ENCODE measurements around the gene PLBD1. TPM values are rescaled to one million over a fixed set of nuclear protein-coding genes. Genes with fewer than 3 reads are reported as not detected.
A peak's percentile ranks its signal among the peaks of the same experiment; 100 is the strongest.

The PLBD1 gene
- total RNA-seq, 8 experiments from 2014 or later, result 0.38 to 18.5 (median 0.86) TPM

DNA sequence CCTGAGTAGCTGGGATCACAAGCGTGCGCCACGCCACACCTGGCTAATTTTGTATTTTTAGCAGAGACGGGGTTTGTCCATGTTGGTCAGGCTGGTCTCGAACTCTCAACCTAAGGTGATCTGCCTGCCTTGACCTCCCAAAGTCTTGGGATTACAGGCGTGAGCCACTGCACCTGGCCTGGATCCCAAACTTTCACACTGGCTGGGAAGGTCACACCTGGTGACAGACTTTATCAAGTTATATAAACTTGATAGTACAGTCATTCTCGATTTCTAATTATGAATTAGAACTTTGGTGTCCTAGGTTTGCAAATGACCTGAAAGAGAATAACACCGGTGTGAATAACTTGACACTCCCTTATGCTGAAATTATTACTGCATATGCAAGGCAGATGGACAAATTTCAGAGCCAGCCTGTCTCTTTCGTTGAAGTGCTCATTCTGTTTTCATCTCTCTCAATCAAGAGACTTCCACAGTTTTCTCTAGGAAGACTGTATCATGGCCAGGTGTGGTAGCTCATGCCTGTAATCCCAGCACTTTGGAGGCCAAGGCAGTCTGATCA, 5.9 kb downstream of the PLBD1 start:
- WGBS, 10 experiments, result 20 to 100% (median 88%) methylated on average over 1 to 8 of the region's 9 CpGs
- peak in 3 of 8 experiments; percentile 37 to 68 (median 52) for ATAC-seq (replicated peaks in 6 of 8)
- Histone ChIP-seq H3K4me3 (no peak overlapping the region), H3K27ac (no peak overlapping the region), H3K4me1 (replicated peaks in 1 of 2) (no peaks in the 10 kb centered on the region)
- in situ Hi-C loops (cut with MboI; ENCODE audit: low pct_unique_long_range_greater_than_20kb in 2 of 9, low sequenced_read_pairs in 9 of 9, unreplicated experiment in 9 of 9), result no loop called here

DNA sequence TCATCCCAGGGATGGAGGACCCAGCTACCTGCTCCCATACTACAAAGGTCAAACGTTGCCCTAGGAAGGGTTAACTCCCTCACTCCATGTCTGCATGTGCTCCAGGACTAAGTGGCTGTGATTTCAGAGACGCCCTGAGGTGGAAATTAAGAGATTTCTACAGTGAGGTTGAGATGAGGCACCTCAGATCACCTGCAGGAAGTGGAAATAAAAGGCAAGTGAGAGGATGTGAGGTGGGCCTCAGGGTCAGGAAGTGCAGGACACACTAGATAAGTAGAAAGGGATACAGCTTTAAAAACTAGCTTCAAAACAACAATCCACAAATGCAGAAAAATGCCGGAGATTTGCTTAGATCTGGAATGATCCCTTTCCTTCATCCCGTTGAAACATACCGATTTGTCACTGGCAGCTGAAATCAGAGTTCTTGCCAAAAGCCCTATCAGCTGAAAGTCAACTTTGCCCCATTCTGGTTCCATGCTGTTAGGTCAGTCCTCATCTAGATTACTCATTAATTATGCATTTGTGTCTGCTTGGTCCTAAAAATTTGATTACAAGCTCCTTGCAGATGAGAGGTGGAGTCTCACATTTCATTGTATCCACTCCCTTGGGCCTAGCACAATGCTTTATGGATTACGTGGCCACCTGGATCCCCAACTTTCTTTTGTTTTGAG, 6.6 kb downstream of the PLBD1 start:
- in situ Hi-C loops (cut with MboI; ENCODE audit: low pct_unique_long_range_greater_than_20kb in 2 of 9, low sequenced_read_pairs in 9 of 9, unreplicated experiment in 9 of 9), result no loop called here
- Histone ChIP-seq H3K4me1 (replicated peaks in 1 of 2) (no peaks in the 10 kb centered on the region), H3K4me3 (no peak overlapping the region), H3K27ac (no peak overlapping the region)
- no peak for ATAC-seq (replicated peaks in 6 of 8)
- 20 to 100% (median 93%) methylated on average over 1 to 6 of the region's 6 CpGs; no CpG with 5 or more reads in 1 of the 10 experiments for WGBS, 10 experiments

DNA sequence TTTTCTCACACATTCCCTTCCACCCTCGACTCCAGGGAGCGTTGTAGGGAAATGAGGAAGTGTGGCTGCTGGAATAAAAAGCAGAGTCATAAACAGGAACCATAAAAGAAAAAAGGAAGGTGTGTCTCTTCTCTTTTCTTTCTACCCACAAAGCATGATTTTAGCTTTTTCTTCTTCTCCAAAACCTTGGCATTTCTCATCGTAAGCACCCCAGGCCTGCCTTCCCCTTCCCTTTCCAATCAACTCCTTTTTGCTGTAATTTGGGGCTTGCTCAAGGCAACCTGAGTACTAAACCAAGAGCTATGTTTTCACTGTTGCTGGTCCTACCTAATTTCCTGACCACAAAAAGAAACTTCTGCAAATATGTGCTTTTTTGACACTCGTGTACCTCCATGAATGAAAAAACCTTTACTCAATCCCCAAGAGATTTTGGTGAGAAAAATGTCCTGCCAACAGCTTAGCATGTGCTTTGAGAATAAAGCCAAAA, 9.2 kb downstream of the PLBD1 start:
- in situ Hi-C loops (cut with MboI; ENCODE audit: low pct_unique_long_range_greater_than_20kb in 2 of 9, low sequenced_read_pairs in 9 of 9, unreplicated experiment in 9 of 9), result no loop called here
- ATAC-seq (replicated peaks in 6 of 8), result no peak
- 14 to 85% (median 75%) methylated on average over 3 to 4 of the region's 4 CpGs; no CpG with 5 or more reads in 1 of the 10 experiments for WGBS, 10 experiments

DNA sequence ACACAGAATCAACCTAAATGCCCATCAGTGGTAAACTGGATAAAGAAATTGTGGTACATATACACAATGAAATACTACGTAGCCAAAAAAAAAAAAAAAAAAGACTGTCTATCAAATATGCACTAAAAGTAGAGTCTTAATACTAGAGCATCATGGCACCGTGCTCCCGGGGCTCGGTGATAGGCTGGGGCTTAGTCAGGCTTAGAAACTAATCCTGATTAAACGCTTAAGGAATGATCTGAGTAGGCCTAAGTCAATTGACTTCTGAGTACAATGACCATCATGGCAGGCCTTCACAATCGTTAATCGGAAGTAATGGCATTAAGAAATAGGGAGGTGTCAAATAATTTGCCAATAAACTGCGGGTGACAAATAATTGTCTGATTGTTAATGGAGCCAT, 9.7 kb downstream of the PLBD1 start:
- H3K4me3 ChIP-seq, result no peak overlapping the region
- H3K27ac ChIP-seq, result no peak overlapping the region
- 43 to 100% (median 94%) methylated on average over 1 to 8 of the region's 8 CpGs for WGBS, 10 experiments
- no peaks in the 10 kb centered on the region for H3K4me1 ChIP-seq (replicated peaks in 1 of 2)
- in situ Hi-C loops (cut with MboI; ENCODE audit: low pct_unique_long_range_greater_than_20kb in 2 of 9, low sequenced_read_pairs in 9 of 9, unreplicated experiment in 9 of 9), result no loop called here
- ATAC-seq (replicated peaks in 6 of 8), result no peak

More for the DNA sequence above, 9.2 kb downstream of the PLBD1 start:
- H3K4me1 ChIP-seq (replicated peaks in 1 of 2), result no peaks in the 10 kb centered on the region
- no peak overlapping the region for H3K27ac ChIP-seq
- no peak overlapping the region for H3K4me3 ChIP-seq

DNA sequence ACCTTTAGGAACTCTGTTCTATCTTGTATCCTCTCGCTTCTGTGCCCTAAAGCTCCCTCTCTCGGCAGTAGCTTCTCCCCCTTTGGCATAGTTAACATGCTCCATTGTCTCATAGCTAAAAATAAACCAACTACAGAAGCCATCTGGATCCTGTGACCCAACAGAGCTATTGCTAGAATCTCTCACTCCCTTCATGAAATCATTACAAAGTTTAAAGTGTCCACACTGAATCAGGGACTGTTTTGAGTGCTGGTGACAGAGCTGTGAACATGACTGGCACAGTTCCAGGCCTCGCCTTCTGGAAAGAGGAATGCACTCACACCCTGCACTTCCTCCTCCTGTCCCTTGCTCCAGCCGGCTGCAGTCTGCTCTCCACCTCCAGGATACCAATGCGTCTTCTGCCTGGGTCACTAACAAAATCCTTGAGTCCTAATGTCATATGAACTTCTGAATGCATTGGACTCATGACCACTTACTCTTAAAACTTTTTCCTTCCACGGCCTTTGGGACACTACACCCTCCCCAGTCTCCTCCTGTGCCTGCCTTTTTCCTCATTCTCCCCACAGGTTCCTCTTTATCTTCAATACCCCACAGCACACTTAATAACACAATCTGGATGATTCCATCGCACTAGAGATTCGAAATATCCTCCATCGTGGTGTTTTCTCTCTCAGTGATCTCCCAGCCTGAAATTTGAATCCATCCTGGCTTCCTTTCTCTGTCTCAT, 13.2 kb downstream of the PLBD1 start:
- WGBS, 10 experiments, result 0 to 94% (median 73%) methylated on average over 1 to 9 of the region's 9 CpGs; no CpG with 5 or more reads in 1 of the 10 experiments
- ATAC-seq (replicated peaks in 6 of 8), result peak; percentile 77 to 98 (median 83)
- Histone ChIP-seq H3K4me1 (replicated peaks in 1 of 2) (no peaks in the 10 kb centered on the region), H3K27ac (no peak overlapping the region), H3K4me3 (no peak overlapping the region)
- in situ Hi-C loops (cut with MboI; ENCODE audit: low pct_unique_long_range_greater_than_20kb in 2 of 9, low sequenced_read_pairs in 9 of 9, unreplicated experiment in 9 of 9), result no loop called here

DNA sequence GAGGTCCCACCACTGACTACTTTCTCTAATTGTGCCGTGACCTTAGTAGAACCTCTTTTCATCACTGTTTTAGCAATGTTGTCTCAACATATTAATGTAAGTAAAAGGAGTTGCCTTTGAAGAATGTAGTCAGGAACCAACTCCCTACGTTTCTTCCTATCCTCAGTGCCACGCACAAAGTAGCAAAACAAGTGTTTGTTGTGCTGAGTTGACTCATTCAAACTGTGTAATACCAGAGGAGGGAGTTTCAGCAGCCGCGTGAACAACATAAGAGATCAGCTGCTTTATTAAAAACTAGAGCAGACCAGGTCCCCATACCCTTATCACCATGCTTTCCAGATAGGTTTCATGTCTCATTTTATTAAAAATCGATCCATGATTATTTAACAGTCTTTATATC, 19.1 kb downstream of the PLBD1 start:
- in situ Hi-C loops (cut with MboI; ENCODE audit: low pct_unique_long_range_greater_than_20kb in 2 of 9, low sequenced_read_pairs in 9 of 9, unreplicated experiment in 9 of 9), result no loop called here
- Histone ChIP-seq H3K27ac (no peak overlapping the region), H3K4me1 (replicated peaks in 1 of 2) (no peaks in the 10 kb centered on the region), H3K4me3 (no peak overlapping the region)
- 9 to 100% (median 76%) methylated on average over 2 to 6 of the region's 6 CpGs; no CpG with 5 or more reads in 1 of the 10 experiments for WGBS, 10 experiments
- ATAC-seq (replicated peaks in 6 of 8), result peak in 1 of 8 experiments; percentile 37

DNA sequence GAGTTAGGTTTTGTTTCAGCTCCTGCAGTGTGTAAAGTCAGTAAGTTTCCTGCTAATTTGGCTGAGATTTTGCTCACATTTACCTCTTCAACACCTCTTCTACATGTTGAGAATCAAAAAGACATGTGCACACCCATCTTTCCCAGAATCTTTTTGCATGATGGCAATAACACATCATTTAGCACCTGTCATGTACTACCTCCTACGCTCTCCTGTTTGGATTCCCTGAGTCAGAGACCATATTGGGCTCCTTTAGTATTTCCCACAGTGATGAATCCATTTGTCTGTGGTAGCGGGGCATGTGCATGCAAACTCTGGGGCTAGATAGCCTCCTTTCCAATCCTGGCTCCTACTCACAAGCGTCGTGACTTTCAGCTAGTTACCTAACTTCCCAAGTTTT, 20.1 kb downstream of the PLBD1 start:
- H3K4me1 ChIP-seq (replicated peaks in 1 of 2), result no peaks in the 10 kb centered on the region
- H3K27ac ChIP-seq, result no peak overlapping the region
- 60 to 100% (median 83%) methylated on average over 1 to 3 of the region's 4 CpGs; no CpG with 5 or more reads in 4 of the 10 experiments for WGBS, 10 experiments
- no peak overlapping the region for H3K4me3 ChIP-seq
- ATAC-seq (replicated peaks in 6 of 8), result no peak
- in situ Hi-C loops (cut with MboI; ENCODE audit: low pct_unique_long_range_greater_than_20kb in 2 of 9, low sequenced_read_pairs in 9 of 9, unreplicated experiment in 9 of 9), result no loop called here

DNA sequence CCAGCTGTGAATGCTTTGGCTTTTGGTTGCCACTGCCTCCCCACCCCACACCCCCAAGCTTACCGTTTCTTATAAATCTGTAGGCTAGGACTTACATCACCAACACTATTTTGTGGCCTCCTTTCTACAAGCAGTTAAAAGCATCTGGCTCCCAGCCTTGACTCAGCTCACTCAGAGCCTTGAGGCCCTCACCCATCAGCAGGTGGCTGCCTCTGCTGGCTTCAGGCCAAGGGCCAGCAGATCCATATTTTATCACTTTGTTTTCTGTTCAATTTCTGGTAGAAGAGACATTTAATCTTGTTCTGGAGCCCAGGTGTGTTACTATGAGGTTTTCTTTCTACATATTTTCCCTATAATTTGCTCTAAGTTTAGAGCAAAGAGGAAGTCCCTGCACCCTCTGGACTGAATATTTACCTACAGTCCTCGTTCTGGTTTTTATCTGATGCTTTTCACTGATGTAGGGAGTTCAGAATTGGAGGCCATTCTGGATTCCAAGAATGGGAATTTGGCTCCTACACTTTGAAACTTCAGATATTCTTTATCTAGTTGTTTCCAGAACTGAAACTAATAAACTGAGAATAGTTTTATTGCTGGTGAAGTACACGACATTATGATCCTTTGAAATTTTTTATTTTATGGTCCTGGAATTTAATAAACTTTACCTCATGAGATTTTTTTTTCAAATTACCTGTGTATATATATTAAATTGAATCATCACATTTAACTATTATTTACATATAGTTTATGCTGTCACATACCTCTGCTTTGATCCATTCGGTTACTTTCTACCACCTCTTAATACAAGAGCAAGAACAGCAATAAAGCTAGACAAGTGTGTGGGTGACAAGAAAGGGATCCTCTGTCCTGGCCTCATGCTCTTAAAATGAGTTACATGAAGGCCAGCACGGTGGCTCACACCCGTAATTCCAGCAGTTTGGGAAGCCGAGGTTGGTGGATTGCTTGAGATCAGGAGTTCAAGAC, 22.2 kb downstream of the PLBD1 start:
- Histone ChIP-seq H3K4me3 (no peak overlapping the region), H3K4me1 (replicated peaks in 1 of 2) (no peaks in the 10 kb centered on the region), H3K27ac (no peak overlapping the region)
- in situ Hi-C loops (cut with MboI; ENCODE audit: low pct_unique_long_range_greater_than_20kb in 2 of 9, low sequenced_read_pairs in 9 of 9, unreplicated experiment in 9 of 9), result no loop called here
- 3 to 97% (median 80%) methylated on average over 3 to 7 of the region's 7 CpGs; no CpG with 5 or more reads in 1 of the 10 experiments for WGBS, 10 experiments
- ATAC-seq (replicated peaks in 6 of 8), result peak in 2 of 8 experiments; percentile 20 to 48

DNA sequence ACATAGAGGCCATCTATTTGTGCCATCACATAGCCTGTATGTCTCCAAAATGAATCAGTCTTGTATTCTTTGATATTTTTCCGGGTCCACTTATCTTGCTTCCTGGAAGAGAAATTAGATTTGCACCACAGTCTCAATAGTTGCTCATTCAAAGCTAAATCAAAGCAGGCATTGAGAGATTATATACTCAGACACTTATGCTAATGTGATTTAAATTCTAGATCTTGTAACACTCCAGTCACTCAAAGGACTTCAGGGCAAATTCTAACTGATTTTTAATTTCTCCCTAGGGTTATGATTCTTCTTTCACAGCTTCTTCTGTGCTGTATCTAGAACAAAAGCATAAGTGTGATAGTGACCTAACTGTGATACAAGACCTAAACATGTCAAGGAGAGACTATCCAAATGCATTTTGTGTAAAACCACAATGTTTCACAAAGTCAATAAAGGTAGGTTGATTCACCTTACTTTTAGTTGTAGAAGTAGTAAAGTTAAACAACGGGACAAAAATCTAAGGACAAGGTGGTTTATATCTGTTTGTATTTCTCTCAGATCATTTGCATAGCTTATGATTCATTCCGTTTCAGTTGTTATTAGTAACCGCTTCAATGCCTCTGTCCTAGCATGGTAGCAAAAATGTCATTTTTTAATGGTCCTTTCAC, 26.8 kb downstream of the PLBD1 start:
- no peak overlapping the region for H3K4me3 ChIP-seq
- H3K4me1 ChIP-seq (replicated peaks in 1 of 2), result no peaks in the 10 kb centered on the region
- ATAC-seq (replicated peaks in 6 of 8), result peak in 2 of 8 experiments; percentile 11 to 26
- WGBS, 10 experiments, result 31 to 92% (median 79%) methylated on average over 2 to 4 of the region's 4 CpGs; no CpG with 5 or more reads in 1 of the 10 experiments
- H3K27ac ChIP-seq, result no peak overlapping the region
- in situ Hi-C loops (cut with MboI; ENCODE audit: low pct_unique_long_range_greater_than_20kb in 2 of 9, low sequenced_read_pairs in 9 of 9, unreplicated experiment in 9 of 9), result no loop called here

DNA sequence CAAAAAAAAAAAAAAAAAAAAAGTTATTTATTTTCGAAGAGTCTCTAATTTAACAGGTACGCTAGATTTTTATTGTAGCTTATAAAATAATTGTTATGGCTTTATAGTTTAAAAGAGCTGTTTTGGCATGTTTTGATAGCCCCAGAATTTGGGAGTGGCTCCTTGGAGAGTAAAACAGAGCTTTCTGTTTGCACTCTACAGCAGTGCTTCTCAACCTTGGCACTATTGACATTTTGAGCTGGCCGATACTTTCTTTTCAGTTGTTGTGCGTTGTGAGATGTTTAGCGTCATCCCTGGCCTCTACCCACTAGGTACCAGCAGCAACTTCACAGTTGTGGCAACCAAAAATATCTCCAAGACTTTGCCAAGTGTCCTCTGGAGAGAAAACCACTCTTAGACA, 30.6 kb downstream of the PLBD1 start:
- H3K27ac ChIP-seq, result no peak overlapping the region
- WGBS, 10 experiments, result 17 to 100% (median 89%) methylated on average over 1 to 5 of the region's 5 CpGs; no CpG with 5 or more reads in 1 of the 10 experiments
- H3K4me3 ChIP-seq, result no peak overlapping the region
- no peak for ATAC-seq (replicated peaks in 6 of 8)
- in situ Hi-C loops (cut with MboI; ENCODE audit: low pct_unique_long_range_greater_than_20kb in 2 of 9, low sequenced_read_pairs in 9 of 9, unreplicated experiment in 9 of 9), result no loop called here
- no peaks in the 10 kb centered on the region for H3K4me1 ChIP-seq (replicated peaks in 1 of 2)

DNA sequence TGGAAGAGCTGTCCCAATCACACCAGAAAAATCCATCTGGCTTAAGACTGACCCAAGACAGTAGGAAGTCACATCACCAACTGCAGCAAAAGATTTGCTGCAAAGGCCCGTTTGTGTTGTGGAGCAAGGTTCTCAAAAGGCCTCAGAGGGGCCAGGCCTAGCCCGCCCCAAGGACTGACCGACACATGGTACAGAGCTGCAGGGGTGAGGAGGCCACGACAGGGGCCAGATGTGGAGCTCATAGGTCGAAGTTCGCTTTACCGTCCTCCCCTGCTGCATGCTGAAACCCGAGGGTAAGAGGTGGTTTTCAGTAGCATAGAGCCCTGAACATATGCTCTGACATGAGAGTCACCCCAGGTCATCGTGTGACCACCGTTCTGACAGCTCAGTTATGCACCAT, 35.5 kb downstream of the PLBD1 start:
- ATAC-seq (replicated peaks in 6 of 8), result no peak
- in situ Hi-C loops (cut with MboI; ENCODE audit: low pct_unique_long_range_greater_than_20kb in 2 of 9, low sequenced_read_pairs in 9 of 9, unreplicated experiment in 9 of 9), result no loop called here
- Histone ChIP-seq H3K27ac (no peak overlapping the region), H3K4me3 (no peak overlapping the region), H3K4me1 (replicated peaks in 1 of 2) (no peaks in the 10 kb centered on the region)
- WGBS, 10 experiments, result 0 to 100% (median 81%) methylated on average over 1 to 9 of the region's 10 CpGs; no CpG with 5 or more reads in 4 of the 10 experiments

DNA sequence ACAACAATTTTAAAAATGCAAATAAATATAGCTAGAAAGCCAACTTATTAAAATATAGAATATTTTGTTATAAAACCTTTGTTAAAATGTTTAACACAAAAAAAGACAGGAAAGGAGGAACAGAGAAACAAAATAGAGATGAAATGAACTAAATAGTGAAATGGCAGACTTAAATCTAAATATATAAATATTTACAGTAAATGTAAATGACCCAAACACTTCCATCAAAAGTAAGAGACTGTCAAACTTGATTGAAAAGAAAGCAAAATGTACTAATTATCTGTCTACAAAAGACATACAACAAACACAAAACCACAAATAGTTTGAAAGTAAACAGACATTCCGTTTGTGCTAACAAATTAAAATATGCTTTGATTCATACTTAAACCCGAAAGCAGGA, 41.7 kb downstream of the PLBD1 start:
- Histone ChIP-seq H3K27ac (no peak overlapping the region), H3K4me3 (no peak overlapping the region), H3K4me1 (replicated peaks in 1 of 2) (no peaks in the 10 kb centered on the region)
- WGBS, 10 experiments, result 31 to 100% (median 93%) methylated on average over 1 to 2 of the region's 2 CpGs; no CpG with 5 or more reads in 1 of the 10 experiments
- no peak for ATAC-seq (replicated peaks in 6 of 8)
- in situ Hi-C loops (cut with MboI; ENCODE audit: low pct_unique_long_range_greater_than_20kb in 2 of 9, low sequenced_read_pairs in 9 of 9, unreplicated experiment in 9 of 9), result no loop called here

All from motor neuron (in vitro differentiated cells).